ENCODE results near the gene TEP1.

DNA sequence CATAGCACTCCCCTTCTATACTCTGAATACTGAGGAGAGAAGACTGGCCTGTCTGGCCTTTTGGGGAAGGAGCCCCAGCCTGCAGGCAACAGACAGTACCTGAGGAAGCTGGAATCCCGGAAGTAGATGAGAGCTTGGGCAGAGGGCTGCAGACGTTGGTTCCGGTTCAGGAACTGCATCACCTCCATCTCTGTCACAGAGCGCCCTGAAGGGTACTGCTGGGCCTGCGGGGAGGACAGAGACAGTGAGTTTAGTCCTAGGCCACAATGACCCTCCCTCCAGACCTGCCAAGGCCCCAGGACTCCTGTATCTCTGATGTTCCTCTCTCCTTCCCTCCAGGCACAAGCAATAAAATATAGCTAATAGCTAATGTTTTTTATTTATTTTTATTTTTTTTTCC is 28.4 kb downstream of the TEP1 start:
- no peak for TF ChIP-seq POLR2AphosphoS5 (IDR thresholded peaks at IDR 0.05)
- TF ChIP-seq POLR2A (IDR thresholded peaks at IDR 0.05), result no peak
- TF ChIP-seq, protein P1, sequence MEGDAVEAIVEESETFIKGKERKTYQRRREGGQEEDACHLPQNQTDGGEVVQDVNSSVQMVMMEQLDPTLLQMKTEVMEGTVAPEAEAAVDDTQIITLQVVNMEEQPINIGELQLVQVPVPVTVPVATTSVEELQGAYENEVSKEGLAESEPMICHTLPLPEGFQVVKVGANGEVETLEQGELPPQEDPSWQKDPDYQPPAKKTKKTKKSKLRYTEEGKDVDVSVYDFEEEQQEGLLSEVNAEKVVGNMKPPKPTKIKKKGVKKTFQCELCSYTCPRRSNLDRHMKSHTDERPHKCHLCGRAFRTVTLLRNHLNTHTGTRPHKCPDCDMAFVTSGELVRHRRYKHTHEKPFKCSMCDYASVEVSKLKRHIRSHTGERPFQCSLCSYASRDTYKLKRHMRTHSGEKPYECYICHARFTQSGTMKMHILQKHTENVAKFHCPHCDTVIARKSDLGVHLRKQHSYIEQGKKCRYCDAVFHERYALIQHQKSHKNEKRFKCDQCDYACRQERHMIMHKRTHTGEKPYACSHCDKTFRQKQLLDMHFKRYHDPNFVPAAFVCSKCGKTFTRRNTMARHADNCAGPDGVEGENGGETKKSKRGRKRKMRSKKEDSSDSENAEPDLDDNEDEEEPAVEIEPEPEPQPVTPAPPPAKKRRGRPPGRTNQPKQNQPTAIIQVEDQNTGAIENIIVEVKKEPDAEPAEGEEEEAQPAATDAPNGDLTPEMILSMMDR (IDR thresholded peaks at IDR 0.05), result no peak
